GM21786 (cell line): Measurements from ENCODE around the gene TFAP2D.

ENCODE experiments used
- ATAC-seq: cut with Tn5 transposase; IDR thresholded peaks from one replicate; pipeline ENCODE4 v1.9.1; 2021; ENCODE audit not compliant: unreplicated experiment

Gene TFAP2D

GRCh38 chr6:50818020-50818419, 104.7 kb downstream of the TFAP2D start:
- ATAC-seq: no peak

- ATAC-seq: no peak
Observed at GRCh38 chr6:50818673-50819072, 105.3 kb downstream of the TFAP2D start, which contains the start of gene TFAP2B. TFAP2B (plus strand) TSS chr6:50818871; CDS start chr6:50818892, 21 bp downstream.

- ATAC-seq: no peak
Observed at GRCh38 chr6:50819466-50819903, 106.2 kb downstream of the TFAP2D start.

- ATAC-seq: no peak
Observed at GRCh38 chr6:50819904-50820868, 106.9 kb downstream of the TFAP2D start.

- ATAC-seq: no peak
Observed at GRCh38 chr6:50820869-50821264, 107.5 kb downstream of the TFAP2D start.

- no peak for ATAC-seq
Observed at GRCh38 chr6:50821441-50822077, 108.2 kb downstream of the TFAP2D start.

- no peak for ATAC-seq
Observed at GRCh38 chr6:50822078-50822476, 108.8 kb downstream of the TFAP2D start.
